Mesodermal cell (in vitro differentiated cells): ENCODE measurements around the gene EDAR.

Experiments used
- H3K27ac ChIP-seq: 2 replicates; pipeline ENCODE4 v1.7.0; 2013; ENCODE audit warnings: mild to moderate bottlenecking, low read depth, low read length, moderate library complexity; ENCODE audit not compliant: severe bottlenecking
- H3K36me3 ChIP-seq: 2 replicates; pipeline ENCODE4 v1.7.1; 2013; ENCODE audit warnings: mild to moderate bottlenecking, low read length, moderate library complexity; ENCODE audit not compliant: control insufficient read depth, insufficient read depth
- H3K4me1 ChIP-seq: one replicate; pipeline ENCODE4 v1.7.1; 2013; ENCODE audit warnings: mild to moderate bottlenecking, low read length; ENCODE audit not compliant: insufficient read depth, control insufficient read depth, poor library complexity, severe bottlenecking
- H3K4me3 ChIP-seq: 2 replicates; pipeline ENCODE4 v1.7.0; 2013; ENCODE audit warnings: low read length, control low read depth, mild to moderate bottlenecking; ENCODE audit not compliant: insufficient read depth, poor library complexity, severe bottlenecking; ENCODE audit errors: extremely low read depth
- H3K9me3 ChIP-seq: 2 replicates; pipeline ENCODE4 v1.7.1; 2013; ENCODE audit warnings: mild to moderate bottlenecking, low read length, moderate library complexity; ENCODE audit not compliant: control insufficient read depth
- WGBS, 2 experiments: methylation state at CpG; one replicate each; pipeline ENCODE4 v1.1.5; 2013; ENCODE audit warnings: missing lambda C conversion rate in 2 of 2; ENCODE audit not compliant: insufficient coverage in 2 of 2; 5-methylcytosine and 5-hydroxymethylcytosine counted together

EDAR gene

DNA sequence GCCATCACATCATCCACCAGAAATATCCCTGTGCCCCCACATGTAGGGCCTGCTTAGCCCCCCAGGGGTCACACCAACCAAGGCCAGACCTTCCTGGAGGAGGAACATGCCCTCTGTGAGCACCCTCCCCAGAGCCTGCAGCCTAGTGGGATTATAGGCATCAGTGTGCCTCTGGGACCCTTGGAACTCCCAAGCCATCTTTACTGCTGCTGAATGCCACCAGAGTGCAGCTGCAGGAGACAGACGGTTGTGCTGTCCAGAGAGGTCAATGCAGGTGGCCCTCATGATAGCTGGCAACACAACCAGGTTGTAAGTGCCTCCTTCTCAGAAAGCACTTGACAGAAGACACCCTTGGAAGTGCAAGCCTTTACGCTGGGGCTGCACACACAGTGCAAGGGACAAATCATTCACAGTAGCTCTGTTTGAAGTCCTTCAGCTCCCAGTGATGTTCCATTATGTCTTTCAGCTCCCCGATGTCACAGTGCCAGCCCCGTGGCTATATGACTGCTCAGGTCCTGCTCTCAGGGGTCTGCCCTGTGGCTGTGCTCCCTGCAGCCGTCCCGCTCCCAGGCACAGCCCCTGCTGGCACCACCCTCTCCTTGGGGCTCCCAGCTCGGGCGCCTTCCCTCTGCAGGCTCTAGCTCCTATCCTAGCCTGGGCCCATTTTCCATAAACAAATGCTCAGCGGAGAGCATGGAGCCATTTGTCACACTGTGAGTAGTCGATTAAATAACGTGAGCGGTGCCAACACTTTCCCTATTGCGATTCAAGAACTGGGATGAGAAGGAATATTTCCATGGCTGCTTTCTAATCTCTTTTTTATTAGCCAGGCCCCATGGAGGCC lies 65.1 kb downstream of the EDAR start:
- H3K36me3 ChIP-seq: no peaks in the 10 kb centered on the region
- H3K4me1 ChIP-seq: no peaks in the 10 kb centered on the region
- WGBS, 2 experiments: 88 to 95% methylated on average over 11 to 12 of the region's 13 CpGs
- no peak overlapping the region for H3K4me3 ChIP-seq
- no peaks in the 10 kb centered on the region for H3K9me3 ChIP-seq
- H3K27ac ChIP-seq: no peak overlapping the region

DNA sequence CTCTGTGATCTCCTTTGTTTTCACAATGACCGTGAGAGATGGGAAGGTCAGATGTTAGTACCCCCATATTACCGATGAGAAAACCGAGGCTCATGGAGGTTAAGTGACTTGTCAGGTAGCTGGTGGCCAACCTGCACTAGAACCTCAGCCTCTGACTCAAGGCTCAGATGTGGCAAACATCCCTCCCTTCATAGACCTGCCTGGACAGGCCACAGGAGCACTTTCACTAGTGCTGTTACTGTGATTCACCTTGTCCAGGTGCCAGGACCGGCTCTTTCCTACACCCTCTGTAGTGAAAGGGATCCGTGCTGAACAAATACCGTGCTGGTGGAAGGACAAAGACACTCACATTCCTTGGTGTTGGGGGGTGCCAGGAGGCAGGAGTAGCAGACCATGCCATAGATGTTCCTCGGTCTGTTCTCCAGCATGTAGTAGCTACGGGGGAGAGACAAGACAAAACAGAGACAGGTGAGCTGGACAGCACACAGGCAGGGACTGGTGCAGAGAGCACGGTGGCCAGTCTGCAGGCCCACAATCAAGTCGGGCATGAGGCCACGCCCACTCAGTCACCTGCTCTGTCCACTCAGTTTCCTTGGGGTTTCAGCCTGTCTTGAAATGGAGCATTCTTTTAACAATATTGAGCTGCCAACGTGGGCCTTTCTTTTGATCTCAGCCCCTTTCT lies 65.9 kb downstream of the EDAR start:
- 92 to 93% methylated on average over 6 to 10 of the region's 12 CpGs for WGBS, 2 experiments
- H3K4me3 ChIP-seq: no peak overlapping the region
- no peak overlapping the region for H3K27ac ChIP-seq
- H3K9me3 ChIP-seq: no peaks in the 10 kb centered on the region
- H3K4me1 ChIP-seq: no peaks in the 10 kb centered on the region
- H3K36me3 ChIP-seq: no peaks in the 10 kb centered on the region

DNA sequence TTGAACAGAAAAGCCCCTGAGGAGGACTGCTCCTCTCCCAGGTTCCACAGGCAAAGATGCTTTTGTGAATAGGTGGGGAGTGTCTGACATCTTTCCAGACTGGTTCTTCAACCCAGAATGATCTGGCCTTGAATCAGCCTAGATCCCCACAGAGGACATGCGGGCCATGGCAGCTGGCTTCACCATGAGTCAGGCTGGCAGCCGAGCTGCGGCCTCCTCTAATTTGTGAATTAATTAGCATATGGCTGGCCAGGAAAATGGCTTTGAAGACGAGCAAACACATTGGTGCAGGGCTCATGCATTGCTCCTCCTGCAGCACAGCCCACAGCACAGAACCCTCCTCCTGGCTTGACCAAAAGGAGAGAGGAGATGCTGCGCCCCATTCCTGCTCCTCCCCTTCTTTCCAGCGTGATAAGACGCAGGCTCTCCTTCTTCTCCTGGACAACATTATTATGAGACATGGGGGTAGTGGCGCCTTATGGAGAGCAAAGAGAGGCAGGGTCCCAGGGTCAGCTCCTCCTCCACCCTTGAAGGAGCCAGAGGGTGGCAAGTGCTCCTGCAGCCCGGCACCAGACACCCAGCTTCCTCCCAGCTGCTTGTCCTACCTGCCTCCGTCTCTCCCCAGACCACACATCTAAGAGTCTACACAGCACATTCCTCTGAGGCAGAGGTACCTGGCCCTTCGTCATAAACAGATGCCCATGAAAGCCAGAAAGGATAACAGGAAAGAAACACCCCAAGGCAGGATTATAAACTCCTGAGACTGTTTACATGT lies 66.7 kb downstream of the EDAR start:
- Histone ChIP-seq H3K36me3 (no peaks in the 10 kb centered on the region), H3K4me3 (no peak overlapping the region), H3K9me3 (no peaks in the 10 kb centered on the region), H3K27ac (no peak overlapping the region), H3K4me1 (no peaks in the 10 kb centered on the region)
- 56 to 74% methylated on average over 4 to 6 of the region's 11 CpGs for WGBS, 2 experiments

GRCh38 chr2:108921096-108922030 lies 67.7 kb downstream of the EDAR start:
- 87 to 95% methylated on average over 13 to 14 of the region's 16 CpGs for WGBS, 2 experiments
- H3K27ac ChIP-seq: no peak overlapping the region
- H3K4me3 ChIP-seq: no peak overlapping the region
- no peaks in the 10 kb centered on the region for H3K4me1 ChIP-seq
- H3K9me3 ChIP-seq: no peaks in the 10 kb centered on the region
- no peaks in the 10 kb centered on the region for H3K36me3 ChIP-seq

- H3K27ac ChIP-seq: no peak overlapping the region
- no peaks in the 10 kb centered on the region for H3K4me1 ChIP-seq
- no peak overlapping the region for H3K4me3 ChIP-seq
- no peaks in the 10 kb centered on the region for H3K9me3 ChIP-seq
- H3K36me3 ChIP-seq: no peaks in the 10 kb centered on the region
- whole genome bisulfite sequencing, 2 experiments: 89 to 91% methylated on average over 5 to 7 of the region's 7 CpGs
These were observed 68.3 kb downstream of the EDAR start for GRCh38 chr2:108920686-108921085.

DNA sequence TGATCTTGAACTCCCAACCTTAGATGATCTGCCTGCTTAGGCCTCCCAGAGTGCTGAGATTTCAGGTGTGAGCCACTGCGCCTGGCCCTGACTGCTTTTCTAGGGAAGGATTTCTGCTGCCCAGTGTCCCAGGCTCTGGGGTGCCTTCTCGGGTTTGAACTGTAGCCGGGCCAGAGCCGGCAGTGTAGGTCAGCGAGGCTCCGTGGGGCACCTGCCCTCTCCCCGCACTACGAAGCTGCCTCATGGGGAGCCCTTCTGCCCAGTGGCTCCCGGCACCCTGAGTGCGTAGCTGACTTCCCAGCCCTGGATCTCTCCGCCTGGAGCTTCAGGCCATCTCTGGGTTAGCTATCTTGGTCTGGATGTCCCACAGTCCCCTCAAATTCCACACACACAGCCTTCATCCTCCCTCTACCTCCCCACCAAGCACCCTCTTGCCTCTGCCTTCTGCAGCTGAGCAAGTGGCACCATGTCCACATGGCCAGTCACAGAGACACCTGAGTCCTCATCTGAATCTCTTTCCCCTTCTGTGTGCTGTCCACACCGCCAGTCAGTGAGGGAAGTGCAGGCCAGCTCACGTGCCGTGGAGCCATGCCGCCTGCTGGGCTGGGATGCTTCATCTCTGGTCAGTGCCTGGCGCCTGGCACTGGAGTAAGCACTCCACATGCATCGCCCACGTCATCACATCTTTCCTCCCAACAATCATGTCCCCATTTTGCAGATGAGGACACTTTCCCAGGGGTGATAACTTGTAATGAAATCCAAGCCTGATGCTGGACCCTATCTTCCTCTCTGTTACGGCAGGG lies 69.2 kb downstream of the EDAR start:
- 89 to 94% methylated on average over 18 to 19 of the region's 19 CpGs for WGBS, 2 experiments
- Histone ChIP-seq H3K36me3 (no peaks in the 10 kb centered on the region), H3K4me1 (no peaks in the 10 kb centered on the region), H3K27ac (no peak overlapping the region), H3K4me3 (no peak overlapping the region), H3K9me3 (no peaks in the 10 kb centered on the region)

GRCh38 chr2:108918941-108919341 lies 70.1 kb downstream of the EDAR start:
- 92 to 94% methylated on average over 13 to 14 of the region's 14 CpGs for WGBS, 2 experiments
- H3K4me3 ChIP-seq: no peak overlapping the region
- no peak overlapping the region for H3K27ac ChIP-seq
- H3K36me3 ChIP-seq: no peaks in the 10 kb centered on the region
- no peaks in the 10 kb centered on the region for H3K4me1 ChIP-seq
- no peaks in the 10 kb centered on the region for H3K9me3 ChIP-seq

- WGBS, 2 experiments: 93 to 95% methylated on average over 12 to 13 of the region's 15 CpGs
- no peak overlapping the region for H3K4me3 ChIP-seq
- H3K9me3 ChIP-seq: no peaks in the 10 kb centered on the region
- no peaks in the 10 kb centered on the region for H3K4me1 ChIP-seq
- H3K27ac ChIP-seq: no peak overlapping the region
- no peaks in the 10 kb centered on the region for H3K36me3 ChIP-seq
These were observed 70.7 kb downstream of the EDAR start for GRCh38 chr2:108918156-108918874.

GRCh38 chr2:108917526-108917925 lies 71.5 kb downstream of the EDAR start:
- H3K4me3 ChIP-seq: no peak overlapping the region
- H3K36me3 ChIP-seq: no peaks in the 10 kb centered on the region
- WGBS, 2 experiments: 85 to 93% methylated on average over 4 of the region's 5 CpGs
- no peak overlapping the region for H3K27ac ChIP-seq
- no peaks in the 10 kb centered on the region for H3K4me1 ChIP-seq
- H3K9me3 ChIP-seq: no peaks in the 10 kb centered on the region
